Middle frontal gyrus (tissue), 1 donor: ENCODE measurements around the gene GOLGA6L7.
"Not testable (repeated sequence)": the region's sequence is repeated elsewhere in the genome, so short reads cannot be mapped to it uniquely, and the experiment has no call there.

ENCODE experiments used
- DNase-seq: peaks from one replicate; pipeline ENCODE4 v3.0.0-alpha.2; 2015; ENCODE audit warnings: low spot score; ENCODE audit errors: extremely low spot score

The GOLGA6L7 gene

GRCh38 chr15:28885128-28885629, 36.7 kb upstream of the GOLGA6L7 start:
- DNase-seq: no peak

DNA sequence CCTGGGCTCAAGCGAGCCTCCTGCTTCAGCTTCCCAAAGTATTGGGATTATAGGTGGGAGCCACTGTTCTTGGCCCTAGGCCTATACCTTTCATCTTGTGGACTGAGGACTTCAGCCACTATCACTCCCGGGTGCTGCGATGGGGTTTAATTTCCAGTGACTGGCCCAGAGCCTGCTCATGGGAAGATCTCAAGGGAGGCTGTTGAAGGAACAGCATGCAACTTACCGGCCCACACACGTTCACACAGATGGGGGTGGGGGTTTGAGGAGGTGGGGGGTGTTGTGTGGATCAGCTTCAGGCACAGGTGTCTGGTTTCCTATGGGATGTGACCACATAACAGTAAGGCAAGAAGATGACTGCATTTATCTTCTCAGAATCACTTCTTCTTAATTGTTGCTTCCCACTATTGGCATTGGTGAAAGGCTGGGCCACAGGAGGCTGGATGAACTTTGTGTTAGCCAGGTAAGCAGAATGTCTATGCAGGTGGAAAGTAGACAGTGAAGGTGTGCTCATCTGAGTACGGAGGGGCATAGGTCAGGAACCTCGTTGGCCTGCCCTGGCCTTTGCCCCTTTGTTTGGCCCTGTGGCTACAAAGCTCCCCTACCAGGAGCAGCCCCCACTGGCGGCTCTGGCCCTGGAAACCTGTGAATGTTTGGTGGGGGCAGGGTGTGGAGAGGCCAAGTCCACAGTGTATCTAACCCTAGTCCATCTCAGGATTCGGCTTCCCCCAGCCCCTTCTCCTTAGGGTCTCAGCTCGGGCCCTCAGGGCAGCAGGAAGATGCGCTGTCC, 35.9 kb upstream of the GOLGA6L7 start:
- DNase-seq: no peak

DNA sequence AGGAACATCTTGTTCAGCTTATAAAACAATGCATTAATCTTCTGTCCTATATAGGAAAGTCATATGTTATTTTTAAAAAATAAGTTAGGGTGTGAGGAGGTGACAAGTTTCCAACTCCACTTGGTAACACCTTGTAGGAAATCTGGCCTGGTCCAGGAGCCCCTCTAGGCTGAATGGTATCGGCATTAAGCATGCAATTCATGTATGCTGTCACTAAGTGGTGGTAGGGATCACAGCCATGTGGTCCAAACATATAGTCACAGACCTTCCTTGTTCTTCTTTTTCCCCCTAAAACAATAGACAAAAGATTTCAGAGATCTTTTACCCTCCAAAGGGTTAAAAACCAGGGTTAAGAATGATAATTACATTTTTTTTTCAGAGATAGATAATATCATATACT, 33.2 kb upstream of the GOLGA6L7 start:
- no peak for DNase-seq

- DNase-seq: no peak
Observed at GRCh38 chr15:28881170-28881569, 32.7 kb upstream of the GOLGA6L7 start.

GRCh38 chr15:28880680-28881079, 32.2 kb upstream of the GOLGA6L7 start:
- no peak for DNase-seq

DNA sequence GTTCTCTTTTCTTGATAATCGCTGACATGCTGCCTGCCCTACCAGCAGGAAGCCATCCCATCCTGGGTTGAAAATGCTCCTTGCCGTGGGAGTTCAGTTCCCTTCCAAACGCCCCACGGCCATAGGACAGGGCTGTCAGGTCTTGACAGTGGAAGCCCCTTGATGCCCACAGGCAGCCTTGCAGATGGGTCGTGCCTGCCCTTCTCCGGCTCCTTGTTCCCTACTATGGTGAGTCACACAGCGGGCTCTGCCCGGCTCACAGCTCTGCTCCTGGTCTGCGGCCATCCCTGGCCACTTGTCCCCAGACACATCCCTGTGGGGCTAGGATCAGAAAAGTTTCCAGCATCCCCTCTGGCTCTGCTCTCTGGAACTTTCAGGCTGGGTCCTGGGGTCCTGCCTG, 31.1 kb upstream of the GOLGA6L7 start:
- no peak for DNase-seq

DNA sequence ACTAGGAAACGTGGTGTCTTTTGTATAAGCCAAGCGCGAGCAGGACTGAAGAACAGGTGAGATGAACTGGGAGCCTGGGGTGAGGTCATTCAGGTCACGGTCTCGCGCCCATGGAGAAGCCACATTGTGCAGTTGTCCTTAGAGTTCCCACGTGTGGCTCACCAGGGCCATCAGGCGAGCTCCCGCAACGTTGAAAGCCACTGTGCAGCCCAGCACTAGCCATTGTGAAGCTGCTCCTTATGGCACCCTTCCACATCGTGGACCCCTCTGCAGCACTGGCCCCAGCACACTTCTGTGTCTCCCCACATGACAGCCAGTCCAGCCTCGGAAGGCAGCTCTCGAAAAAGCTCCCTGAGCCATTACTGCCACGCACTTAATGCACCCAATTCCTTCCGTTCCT, 29.8 kb upstream of the GOLGA6L7 start:
- DNase-seq: no peak

DNA sequence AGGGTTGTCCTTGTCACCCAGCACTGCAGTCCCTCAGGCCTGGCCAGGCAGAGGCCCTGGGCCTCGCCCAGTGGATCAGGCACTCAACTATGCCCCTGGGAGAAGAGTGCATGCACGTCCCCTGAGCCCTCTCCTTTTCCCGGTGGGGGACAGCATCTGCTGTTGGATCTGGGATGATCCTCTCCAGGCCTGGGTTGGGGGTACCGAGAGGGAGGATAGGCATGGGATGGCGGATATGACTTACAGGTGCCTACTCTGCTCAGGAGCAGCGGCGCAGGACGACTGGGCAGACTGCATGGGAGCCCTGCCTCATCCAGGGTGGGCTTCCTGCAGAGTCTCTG, 28.4 kb upstream of the GOLGA6L7 start:
- DNase-seq: no peak

DNA sequence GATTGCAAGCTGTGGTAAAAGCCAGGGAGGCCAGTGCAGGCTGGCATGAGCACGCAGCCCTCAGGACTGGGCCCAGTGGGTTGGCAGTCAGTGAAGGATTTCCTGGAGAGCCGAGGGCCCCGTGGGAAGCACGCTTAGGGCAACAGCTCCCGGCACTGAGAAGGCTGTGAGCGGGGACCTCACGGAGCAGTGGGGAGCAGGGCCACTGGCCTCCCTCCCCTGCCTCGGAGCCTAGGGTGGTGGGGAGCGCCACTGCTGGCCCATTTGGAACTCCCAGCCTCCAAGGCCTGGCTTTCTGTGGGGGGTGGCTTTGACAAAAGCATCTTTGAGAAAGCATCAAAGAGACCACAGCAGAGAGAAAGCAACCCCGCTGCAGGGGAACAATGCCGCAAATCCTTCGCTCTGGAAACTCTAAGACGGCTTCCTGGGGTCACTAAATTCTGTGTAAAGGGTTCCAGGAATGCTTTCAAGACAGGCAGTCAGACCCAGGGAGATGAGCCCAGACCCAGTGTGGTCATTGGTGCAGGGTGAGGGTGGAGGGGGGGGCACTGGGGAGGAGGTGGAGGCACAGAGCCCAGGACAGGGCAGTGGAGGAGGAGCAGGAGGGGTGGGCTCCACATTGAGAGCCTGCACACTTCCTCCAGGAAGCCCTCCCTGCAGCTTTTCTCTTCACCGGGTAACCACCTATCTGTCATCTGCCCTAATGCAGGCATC, 27.8 kb upstream of the GOLGA6L7 start:
- no peak for DNase-seq

DNA sequence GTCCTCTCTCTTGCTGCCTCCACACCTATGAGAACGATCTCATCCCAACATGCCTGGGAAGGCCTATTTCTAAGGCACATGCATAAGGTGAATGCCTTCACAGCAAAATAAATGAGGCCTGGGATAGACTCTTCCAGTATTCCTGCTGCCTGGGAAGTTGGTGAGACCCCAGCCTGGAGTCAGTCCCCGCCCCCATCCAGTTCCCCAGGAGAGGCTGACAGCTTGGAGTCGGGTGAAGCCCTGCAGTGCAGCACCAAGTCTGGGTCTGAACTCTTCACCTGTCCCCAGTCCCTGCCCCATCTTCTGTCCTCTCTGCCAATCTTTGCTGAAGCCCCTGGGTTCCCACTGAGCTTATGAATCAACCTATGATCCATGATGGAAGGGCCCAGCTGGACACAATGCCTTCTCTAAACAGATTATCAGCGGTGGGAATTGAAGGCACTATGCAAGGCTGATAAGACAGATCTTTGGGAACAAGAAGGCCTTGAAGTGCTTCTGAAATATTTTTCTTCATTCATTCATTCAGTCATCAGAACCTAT, 27.1 kb upstream of the GOLGA6L7 start:
- DNase-seq: no peak

GRCh38 chr15:28873585-28874190, 25.2 kb upstream of the GOLGA6L7 start:
- no peak for DNase-seq

DNA sequence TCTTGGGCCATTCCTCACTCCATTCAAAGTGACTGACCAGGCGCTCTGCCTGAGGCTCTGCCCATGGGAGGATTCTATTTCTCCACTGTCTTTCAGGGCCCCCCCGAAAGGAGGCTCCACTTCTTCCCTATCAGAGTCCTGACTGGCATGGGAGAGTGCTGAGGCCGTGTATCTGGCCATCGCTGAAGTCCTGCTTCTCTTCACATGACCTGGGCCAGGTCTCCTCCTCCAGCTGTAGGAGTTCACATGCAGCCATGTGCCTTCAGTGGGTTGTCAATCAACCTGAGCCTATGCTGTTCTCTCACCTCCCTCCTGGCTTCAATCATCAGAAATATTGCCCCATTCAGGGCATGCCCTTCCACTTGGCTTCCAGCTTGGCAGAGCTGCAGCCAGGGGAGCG, 24.6 kb upstream of the GOLGA6L7 start:
- no peak for DNase-seq

GRCh38 chr15:28871168-28871567, 22.7 kb upstream of the GOLGA6L7 start:
- DNase-seq: no peak

- no peak for DNase-seq
Observed at GRCh38 chr15:28868744-28869345, 20.4 kb upstream of the GOLGA6L7 start.

- DNase-seq: not testable (repeated sequence)
Observed at GRCh38 chr15:28861589-28862293, 13.3 kb upstream of the GOLGA6L7 start.

- DNase-seq: no peak
Observed at GRCh38 chr15:28861031-28861534, 12.6 kb upstream of the GOLGA6L7 start.

DNA sequence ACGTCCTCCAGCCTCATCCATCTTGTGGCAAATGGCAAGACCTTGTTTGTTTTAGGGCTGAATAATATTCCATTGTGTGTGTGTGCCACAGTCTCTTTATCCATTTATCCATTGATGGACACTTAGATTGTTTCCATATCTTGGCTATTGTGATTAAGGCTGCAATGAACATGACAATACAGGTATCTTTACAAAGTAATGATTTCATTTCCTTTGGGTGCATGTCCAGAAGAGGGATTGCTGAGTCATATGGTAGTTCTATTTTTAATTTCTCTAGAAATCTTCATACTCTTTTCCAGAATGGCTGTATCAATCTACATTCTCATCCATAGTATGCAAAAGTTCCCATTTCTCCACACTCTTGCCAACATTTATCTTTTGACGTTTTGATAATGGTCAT, 6.1 kb upstream of the GOLGA6L7 start:
- DNase-seq: not testable (repeated sequence)

- DNase-seq: not testable (repeated sequence)
Observed at GRCh38 chr15:28853654-28854053, 5.2 kb upstream of the GOLGA6L7 start.

DNA sequence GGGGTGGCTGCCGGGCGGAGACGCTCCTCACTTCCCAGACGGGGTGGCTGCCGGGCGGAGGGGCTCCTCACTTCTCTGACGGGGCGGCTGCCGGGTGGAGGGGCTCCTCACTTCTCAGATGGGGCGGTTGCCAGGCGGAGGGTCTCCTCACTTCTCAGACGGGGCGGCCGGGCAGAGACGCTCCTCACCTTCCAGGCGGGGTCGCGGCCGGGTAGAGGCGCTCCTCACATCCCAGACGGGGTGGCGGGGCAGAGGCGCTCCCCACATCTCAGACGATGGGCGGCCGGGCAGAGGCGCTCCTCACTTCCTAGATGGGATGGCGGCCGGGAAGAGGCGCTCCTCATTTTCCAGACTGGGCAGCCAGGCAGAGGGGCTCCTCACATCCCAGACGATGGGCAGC, 1.3 kb upstream of the GOLGA6L7 start:
- not testable (repeated sequence) for DNase-seq

GRCh38 chr15:28849271-28849670, 827 bp upstream of the GOLGA6L7 start:
- not testable (repeated sequence) for DNase-seq

GRCh38 chr15:28847959-28848358, 485 bp downstream of the GOLGA6L7 start:
- DNase-seq: not testable (repeated sequence)
